Activated B cell treated with CpG ODN at 0.5 μM for 24 hours (primary cell): ENCODE results near the gene LARGE1. TPM values are rescaled to one million over a fixed set of nuclear protein-coding genes. Genes with fewer than 3 reads are reported as not detected.

ENCODE experiments used
- ATAC-seq: fragments of 200-7000 bp; cut with Tn5 transposase; one replicate; pipeline ENCODE4 v1.10.0; 2021; ENCODE audit warnings: low read depth, mild to moderate bottlenecking, moderate library complexity
- CTCF ChIA-PET: fragments of 350-600 bp; sonication (Branson Sonifier 250); formaldehyde crosslinking; loops from one replicate; lab custom pipeline; 2021; ENCODE audit warnings: antibody characterized with exemption; lab: Charles Lee
- POLR2A ChIA-PET: fragments of 350-600 bp; sonication (Branson Sonifier 250); formaldehyde crosslinking; loops from one replicate; lab custom pipeline; 2021; ENCODE audit warnings: antibody characterized with exemption; lab: Charles Lee
- DNase-seq: peaks from one replicate; pipeline ENCODE4 v3.0.0; 2022
- H3K27ac Mint-ChIP-seq: one replicate; pipeline ENCODE4 v1.8.0; 2020; ENCODE audit warnings: mixed read lengths
- H3K27me3 Mint-ChIP-seq: one replicate; pipeline ENCODE4 v1.8.0; 2021; ENCODE audit warnings: mixed read lengths
- H3K36me3 Mint-ChIP-seq: one replicate; pipeline ENCODE4 v1.8.0; 2021; ENCODE audit warnings: low read depth, mixed read lengths
- H3K4me1 Mint-ChIP-seq: one replicate; pipeline ENCODE4 v1.8.0; 2021; ENCODE audit warnings: mixed read lengths
- H3K4me3 Mint-ChIP-seq: one replicate; pipeline ENCODE4 v1.8.0; 2020; ENCODE audit warnings: mild to moderate bottlenecking, mixed read lengths
- H3K9me3 Mint-ChIP-seq: one replicate; pipeline ENCODE4 v1.8.0; 2020; ENCODE audit warnings: mixed read lengths
- intact Hi-C: fragments of 100-400 bp; cut with micrococcal nuclease; formaldehyde crosslinking; loops from one replicate; pipeline ENCODE4 v1.15.1; 2024
- total RNA-seq: library from RNA; stranded (reverse); gene quantifications from 2 replicates; pipeline ENCODE4 v1.2.3, GENCODE V29; 2022
- TF ChIP-seq, protein P1 (sequence below): fragments of 200-600 bp; IDR thresholded peaks from one replicate; pipeline ENCODE4 v1.8.0; 2022; ENCODE audit warnings: antibody characterized with exemption, mild to moderate bottlenecking

The LARGE1 gene
- total RNA-seq, 1 donor from 2014 or later, result 22.2 TPM

DNA sequence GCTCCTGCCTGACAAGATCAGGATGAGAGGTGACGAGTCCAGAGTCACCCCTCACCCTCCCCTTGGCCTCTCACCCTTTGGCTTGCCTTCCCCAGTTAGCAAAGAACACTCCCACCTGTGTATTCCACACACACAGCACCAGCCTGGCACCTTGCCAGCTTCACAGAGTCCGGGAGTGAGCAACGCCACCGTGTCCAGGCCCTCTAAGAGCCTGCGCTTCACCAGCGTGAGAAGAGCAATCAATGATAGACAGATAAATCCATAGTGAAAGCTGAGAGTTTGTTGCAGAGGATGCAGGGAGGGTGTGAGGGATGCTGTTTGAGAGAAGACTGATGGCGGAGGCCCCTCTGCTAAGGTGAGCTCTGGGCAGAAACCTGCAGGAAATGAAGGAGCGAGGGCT, 404.5 kb downstream of the LARGE1 start:
- intact Hi-C loops, result loop anchor here (5.0 kb wide), 2 partner anchors 1507 to 1637 kb away; no protein-coding TSS in a partner anchor
- CTCF ChIA-PET, result interaction anchor here (1.0 to 6.9 kb wide), 3 partner anchors 63 to 407 kb away, joined by 3 to 130 read pairs (median 4); no protein-coding TSS in a partner anchor
- DNase-seq, result no peak
- Mint-ChIP-seq H3K4me1 (peaks cover 22% of the 10 kb centered on the region), H3K27ac (no peak overlapping the region), H3K4me3 (no peak overlapping the region), H3K9me3 (peaks cover under 1% of the 10 kb centered on the region), H3K36me3 (peaks cover under 1% of the 10 kb centered on the region), H3K27me3 (no peaks in the 10 kb centered on the region)
- ATAC-seq, result no peak
- POLR2A ChIA-PET, result interaction anchor here (1.2 kb wide), 1 partner anchor 38 kb away, joined by 3 read pairs; no protein-coding TSS in a partner anchor
- TF ChIP-seq, protein P1, sequence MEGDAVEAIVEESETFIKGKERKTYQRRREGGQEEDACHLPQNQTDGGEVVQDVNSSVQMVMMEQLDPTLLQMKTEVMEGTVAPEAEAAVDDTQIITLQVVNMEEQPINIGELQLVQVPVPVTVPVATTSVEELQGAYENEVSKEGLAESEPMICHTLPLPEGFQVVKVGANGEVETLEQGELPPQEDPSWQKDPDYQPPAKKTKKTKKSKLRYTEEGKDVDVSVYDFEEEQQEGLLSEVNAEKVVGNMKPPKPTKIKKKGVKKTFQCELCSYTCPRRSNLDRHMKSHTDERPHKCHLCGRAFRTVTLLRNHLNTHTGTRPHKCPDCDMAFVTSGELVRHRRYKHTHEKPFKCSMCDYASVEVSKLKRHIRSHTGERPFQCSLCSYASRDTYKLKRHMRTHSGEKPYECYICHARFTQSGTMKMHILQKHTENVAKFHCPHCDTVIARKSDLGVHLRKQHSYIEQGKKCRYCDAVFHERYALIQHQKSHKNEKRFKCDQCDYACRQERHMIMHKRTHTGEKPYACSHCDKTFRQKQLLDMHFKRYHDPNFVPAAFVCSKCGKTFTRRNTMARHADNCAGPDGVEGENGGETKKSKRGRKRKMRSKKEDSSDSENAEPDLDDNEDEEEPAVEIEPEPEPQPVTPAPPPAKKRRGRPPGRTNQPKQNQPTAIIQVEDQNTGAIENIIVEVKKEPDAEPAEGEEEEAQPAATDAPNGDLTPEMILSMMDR, result no peak

DNA sequence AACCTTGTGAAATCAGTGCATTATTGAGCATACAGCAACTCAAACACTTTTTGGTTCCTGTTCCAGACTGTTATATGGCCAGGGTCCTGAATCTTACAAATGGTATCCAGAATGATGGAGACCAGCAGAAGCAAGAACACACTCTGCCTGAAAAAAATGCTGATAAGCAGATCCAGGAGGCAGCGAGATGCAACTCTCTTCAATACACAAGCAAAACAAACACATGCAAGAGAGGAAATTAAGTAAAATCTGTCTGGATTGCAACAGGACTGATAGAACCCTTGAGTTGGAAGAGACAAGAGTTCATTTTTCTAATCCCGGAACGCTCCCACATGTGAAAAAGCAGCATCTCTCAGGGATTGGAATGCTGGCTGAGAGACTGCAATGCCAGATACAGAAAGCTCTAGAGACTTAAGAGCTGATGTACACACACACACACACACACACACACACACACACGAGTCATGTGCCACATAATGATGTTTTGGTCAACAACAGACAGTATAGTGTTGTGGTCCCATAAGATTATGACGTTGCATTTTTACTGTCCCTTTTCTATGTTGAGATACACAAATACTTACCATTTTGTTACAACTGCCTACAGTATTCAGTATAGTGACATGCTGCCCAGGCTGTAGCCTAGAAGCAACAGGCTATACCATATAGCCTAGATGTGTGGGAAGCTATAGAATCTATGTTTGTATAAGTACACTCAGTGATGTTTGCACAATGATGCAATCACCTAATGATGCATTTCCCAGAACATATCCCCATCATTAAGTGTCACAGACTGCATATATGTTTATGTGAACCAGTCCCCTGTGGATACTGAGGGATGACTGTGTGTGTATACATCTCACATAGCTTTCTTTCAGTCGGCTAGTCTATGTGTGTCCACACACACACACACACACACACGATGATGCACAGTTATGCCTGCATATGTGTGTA, 406.6 kb downstream of the LARGE1 start:
- H3K4me3 Mint-ChIP-seq, result no peak overlapping the region
- H3K27me3 Mint-ChIP-seq, result no peaks in the 10 kb centered on the region
- TF ChIP-seq, protein P1, result no peak
- CTCF ChIA-PET, result no interaction called here
- intact Hi-C loops, result no loop called here
- H3K9me3 Mint-ChIP-seq, result no peaks in the 10 kb centered on the region
- peaks cover 3% of the 10 kb centered on the region for H3K36me3 Mint-ChIP-seq
- DNase-seq, result no peak
- no peak overlapping the region for H3K27ac Mint-ChIP-seq
- POLR2A ChIA-PET, result no interaction called here
- H3K4me1 Mint-ChIP-seq, result peaks cover 2% of the 10 kb centered on the region
- ATAC-seq, result no peak

DNA sequence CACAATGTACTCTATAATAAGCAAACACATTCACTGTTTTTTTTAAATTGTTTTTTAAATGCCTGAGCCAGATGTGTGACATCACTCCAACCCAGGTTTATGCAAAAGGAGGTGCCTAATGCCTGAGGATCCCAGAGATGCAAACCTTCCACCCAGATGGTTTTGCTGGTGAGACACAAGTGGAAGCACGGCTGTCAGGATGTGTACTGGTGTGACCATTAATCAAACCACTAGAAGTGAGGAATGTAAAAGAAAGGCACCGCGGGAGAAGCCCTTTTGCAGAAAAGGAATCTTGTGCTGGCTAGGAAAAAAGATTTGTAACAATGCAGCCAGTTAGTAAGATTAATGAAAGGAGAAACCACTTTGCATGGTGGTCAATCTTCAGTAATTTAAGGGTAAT, 407.4 kb downstream of the LARGE1 start:
- TF ChIP-seq, protein P1, result no peak
- CTCF ChIA-PET, result no interaction called here
- H3K36me3 Mint-ChIP-seq, result peaks cover 3% of the 10 kb centered on the region
- ATAC-seq (no peak), DNase-seq (no peak)
- H3K9me3 Mint-ChIP-seq, result no peaks in the 10 kb centered on the region
- POLR2A ChIA-PET, result no interaction called here
- no peaks in the 10 kb centered on the region for H3K4me1 Mint-ChIP-seq
- no peaks in the 10 kb centered on the region for H3K27me3 Mint-ChIP-seq
- intact Hi-C loops, result no loop called here
- H3K4me3 Mint-ChIP-seq, result no peak overlapping the region
- H3K27ac Mint-ChIP-seq, result no peak overlapping the region

DNA sequence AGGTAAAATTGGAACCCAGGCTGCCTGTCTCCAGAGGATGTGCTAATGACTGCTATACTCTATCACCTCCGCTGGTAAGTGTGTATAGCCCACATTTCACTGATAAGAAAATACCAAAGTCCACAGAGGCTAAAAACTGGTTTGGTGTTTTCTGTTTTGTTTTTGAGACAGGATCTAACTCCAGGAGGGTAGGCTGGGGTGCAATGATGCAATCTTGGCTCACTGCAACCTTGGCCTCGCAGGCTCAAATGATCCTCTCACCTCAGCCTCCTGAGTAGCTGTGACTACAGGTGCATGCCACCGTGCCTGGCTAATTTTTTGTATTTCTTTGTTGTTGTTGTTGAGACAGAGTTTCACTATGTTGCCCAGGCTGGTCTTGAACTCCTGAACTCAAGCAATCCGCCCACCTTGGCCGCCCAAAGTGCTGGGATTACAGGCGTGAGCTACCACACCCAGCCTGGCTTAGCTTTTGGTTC, 409.8 kb downstream of the LARGE1 start:
- POLR2A ChIA-PET, result no interaction called here
- TF ChIP-seq, protein P1, result no peak
- ATAC-seq (no peak), DNase-seq (no peak)
- Mint-ChIP-seq H3K4me3 (no peak overlapping the region), H3K4me1 (no peaks in the 10 kb centered on the region), H3K27ac (no peak overlapping the region), H3K27me3 (no peaks in the 10 kb centered on the region), H3K9me3 (no peaks in the 10 kb centered on the region), H3K36me3 (peaks cover 3% of the 10 kb centered on the region)
- CTCF ChIA-PET, result no interaction called here
- intact Hi-C loops, result no loop called here

DNA sequence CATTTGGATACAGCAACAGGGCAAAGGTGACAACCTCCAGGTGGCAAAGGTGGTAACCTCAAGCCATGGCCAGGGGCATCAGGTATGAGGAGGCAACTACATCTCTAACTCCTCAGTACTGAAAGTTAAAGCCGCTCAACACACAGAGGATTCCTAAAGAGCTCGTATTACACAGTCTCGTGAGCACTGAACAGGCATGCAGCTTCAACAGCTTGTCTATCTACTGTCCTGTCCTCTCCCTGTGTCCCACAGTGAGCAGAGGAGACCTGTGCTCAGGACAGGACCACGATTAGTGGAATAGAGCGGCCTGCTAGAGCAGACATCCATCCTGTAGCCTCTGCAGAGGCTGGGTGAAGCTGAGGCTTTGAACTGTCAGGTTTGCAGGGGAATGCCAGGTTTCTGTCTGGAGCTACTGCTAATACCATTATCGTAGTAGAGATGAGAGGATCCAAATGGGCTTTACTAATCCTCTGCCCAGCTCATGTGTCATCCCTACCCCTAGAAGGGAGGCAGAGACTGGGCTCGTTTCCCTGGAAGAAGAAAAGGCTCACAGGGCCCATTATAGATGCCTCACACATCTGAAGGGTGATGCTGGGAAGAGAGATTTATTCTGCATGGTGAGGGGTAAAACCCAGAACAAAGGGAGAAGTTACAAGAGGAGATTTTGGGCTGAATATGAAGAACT, 415.2 kb downstream of the LARGE1 start:
- ChIA-PET CTCF (no interaction called here), POLR2A (no interaction called here)
- no peak overlapping the region for H3K27ac Mint-ChIP-seq
- no peak overlapping the region for H3K4me3 Mint-ChIP-seq
- no peaks in the 10 kb centered on the region for H3K4me1 Mint-ChIP-seq
- intact Hi-C loops, result no loop called here
- no peaks in the 10 kb centered on the region for H3K9me3 Mint-ChIP-seq
- no peaks in the 10 kb centered on the region for H3K27me3 Mint-ChIP-seq
- TF ChIP-seq, protein P1, result no peak
- DNase-seq (no peak), ATAC-seq (no peak)
- peaks cover 3% of the 10 kb centered on the region for H3K36me3 Mint-ChIP-seq
